Transverse colon (tissue), 3 donors: Measurements from ENCODE around the gene CGRRF1.

Source experiments
- POLR2A ChIP-seq: fragments of 450-650 bp; IDR thresholded peaks from one replicate; pipeline ENCODE4 v1.6.1; 2016; ENCODE audit warnings: antibody characterized with exemption, mild to moderate bottlenecking, moderate library complexity
- POLR2AphosphoS5 ChIP-seq, 3 donors: sonication (generic); formaldehyde crosslinking; IDR thresholded peaks; one replicate each; pipeline ENCODE4 v1.6.1; 2016; ENCODE audit warnings: antibody characterized with exemption in 3 of 3

DNA sequence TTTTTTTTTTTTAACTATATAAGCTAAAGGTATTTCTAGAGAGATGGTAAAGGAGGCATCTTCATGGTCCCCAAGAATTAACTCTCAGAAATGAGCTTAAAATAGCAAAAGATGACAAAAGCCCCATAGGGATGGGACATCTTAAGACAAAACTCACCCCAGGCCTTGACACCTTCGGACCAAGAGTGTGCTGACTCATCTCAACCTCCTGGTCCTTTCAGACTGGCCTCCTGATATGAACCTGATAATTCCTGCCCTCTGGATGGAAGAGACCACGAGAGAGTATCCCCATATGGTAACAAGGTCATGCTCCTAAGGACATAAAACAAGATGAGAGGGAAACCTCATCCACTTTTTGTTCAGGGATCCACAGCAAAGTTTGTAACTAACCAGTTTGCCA, 12.5 kb upstream of the CGRRF1 start:
- TF ChIP-seq POLR2AphosphoS5 (IDR thresholded peaks at IDR 0.05) (no peak), POLR2A (no peak)
